Sigmoid colon (tissue), 4 donors: ENCODE results near the gene UBXN1.

Experiments used
- CTCF ChIP-seq, 4 experiments: fragments of 450-650 bp in 3 of 4; fragments of 200-600 bp in 1 of 4; IDR thresholded peaks; one replicate each; pipeline ENCODE4 v1.5.1; 2016 to 2019; ENCODE audit warnings: antibody characterized with exemption in 4 of 4, mild to moderate bottlenecking in 3 of 4, moderate library complexity in 2 of 4
- POLR2AphosphoS5 ChIP-seq, 4 donors: sonication (generic); formaldehyde crosslinking; IDR thresholded peaks; one replicate each; pipeline ENCODE4 v1.6.1; 2017; ENCODE audit warnings: antibody characterized with exemption in 4 of 4

DNA sequence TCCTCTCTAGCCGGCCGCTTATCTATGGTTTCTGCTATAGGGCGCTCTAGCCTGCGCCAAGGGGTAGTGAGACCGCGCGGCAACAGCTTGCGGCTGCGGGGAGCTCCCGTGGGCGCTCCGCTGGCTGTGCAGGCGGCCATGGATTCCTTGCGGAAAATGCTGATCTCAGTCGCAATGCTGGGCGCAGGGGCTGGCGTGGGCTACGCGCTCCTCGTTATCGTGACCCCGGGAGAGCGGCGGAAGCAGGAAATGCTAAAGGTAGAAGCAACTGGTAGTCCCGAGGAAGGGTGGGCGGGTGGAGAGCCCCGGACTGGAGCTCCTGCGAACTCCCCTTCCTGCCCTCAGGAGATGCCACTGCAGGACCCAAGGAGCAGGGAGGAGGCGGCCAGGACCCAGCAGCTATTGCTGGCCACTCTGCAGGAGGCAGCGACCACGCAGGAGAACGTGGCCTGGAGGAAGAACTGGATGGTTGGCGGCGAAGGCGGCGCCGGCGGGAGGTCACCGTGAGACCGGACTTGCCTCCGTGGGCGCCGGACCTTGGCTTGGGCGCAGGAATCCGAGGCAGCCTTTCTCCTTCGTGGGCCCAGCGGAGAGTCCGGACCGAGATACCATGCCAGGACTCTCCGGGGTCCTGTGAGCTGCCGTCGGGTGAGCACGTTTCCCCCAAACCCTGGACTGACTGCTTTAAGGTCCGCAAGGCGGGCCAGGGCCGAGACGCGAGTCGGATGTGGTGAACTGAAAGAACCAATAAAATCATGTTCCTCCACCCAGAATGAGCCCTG, 7.1 kb downstream of the UBXN1 start, which contains the start of the genes LBHD1 and UQCC3:
- TF ChIP-seq CTCF (IDR thresholded peaks at IDR 0.05) = no peak
- TF ChIP-seq POLR2AphosphoS5 (IDR thresholded peaks at IDR 0.05) = peak; percentile 55 to 82 (median 73)
